GM11168 (cell line): ENCODE measurements around the gene PZP.

Experiments
- in situ Hi-C: fragments of 300-500 bp; cut with MboI; formaldehyde crosslinking; loops from one replicate; pipeline ENCODE4 v1.12.0; 2022; ENCODE audit warnings: low sequenced_read_pairs; ENCODE audit not compliant: unreplicated experiment

PZP gene

GRCh38 chr12:9106610-9107541 lies 101.3 kb downstream of the PZP start:
- in situ Hi-C loops, result no loop called here

DNA sequence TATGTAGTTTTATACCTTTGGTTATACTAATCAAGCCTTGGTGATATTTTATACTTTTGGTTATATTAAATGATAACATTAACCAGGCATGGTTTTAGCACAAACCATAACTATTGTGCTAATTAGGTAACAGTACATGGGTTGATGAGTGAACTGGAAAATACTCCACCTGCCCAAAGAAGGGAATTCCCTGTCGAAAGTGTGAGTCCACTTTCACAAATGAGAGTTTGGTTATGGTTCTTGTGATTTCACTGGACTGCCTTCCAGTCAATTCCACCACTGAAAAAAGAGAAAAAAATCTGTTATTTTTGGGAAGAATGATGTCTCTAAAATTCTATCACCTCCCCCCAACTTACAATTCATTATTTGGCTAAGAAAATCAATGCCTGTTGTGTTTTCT lies 102.1 kb downstream of the PZP start:
- in situ Hi-C loops, result no loop called here

GRCh38 chr12:9104767-9105423 lies 103.3 kb downstream of the PZP start:
- in situ Hi-C loops, result no loop called here

DNA sequence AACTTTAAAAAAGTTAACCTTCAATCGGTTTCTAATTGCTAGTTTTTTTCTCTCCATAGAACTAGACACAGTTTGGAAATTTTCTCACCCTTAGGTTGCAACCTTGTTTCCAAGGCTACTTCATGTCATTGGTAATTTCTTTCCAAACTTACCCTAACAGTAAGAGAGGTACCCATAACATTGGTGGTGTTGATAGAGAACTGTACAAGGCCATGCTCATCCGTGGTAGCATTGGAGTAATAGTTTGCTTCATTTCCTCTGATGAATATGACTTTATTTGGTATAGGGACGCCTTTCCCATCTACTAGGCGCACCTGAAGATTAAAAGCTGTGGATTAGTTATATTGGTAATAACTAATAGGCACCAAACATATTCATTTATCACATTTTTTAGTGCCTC lies 104.1 kb downstream of the PZP start:
- in situ Hi-C loops, result no loop called here

DNA sequence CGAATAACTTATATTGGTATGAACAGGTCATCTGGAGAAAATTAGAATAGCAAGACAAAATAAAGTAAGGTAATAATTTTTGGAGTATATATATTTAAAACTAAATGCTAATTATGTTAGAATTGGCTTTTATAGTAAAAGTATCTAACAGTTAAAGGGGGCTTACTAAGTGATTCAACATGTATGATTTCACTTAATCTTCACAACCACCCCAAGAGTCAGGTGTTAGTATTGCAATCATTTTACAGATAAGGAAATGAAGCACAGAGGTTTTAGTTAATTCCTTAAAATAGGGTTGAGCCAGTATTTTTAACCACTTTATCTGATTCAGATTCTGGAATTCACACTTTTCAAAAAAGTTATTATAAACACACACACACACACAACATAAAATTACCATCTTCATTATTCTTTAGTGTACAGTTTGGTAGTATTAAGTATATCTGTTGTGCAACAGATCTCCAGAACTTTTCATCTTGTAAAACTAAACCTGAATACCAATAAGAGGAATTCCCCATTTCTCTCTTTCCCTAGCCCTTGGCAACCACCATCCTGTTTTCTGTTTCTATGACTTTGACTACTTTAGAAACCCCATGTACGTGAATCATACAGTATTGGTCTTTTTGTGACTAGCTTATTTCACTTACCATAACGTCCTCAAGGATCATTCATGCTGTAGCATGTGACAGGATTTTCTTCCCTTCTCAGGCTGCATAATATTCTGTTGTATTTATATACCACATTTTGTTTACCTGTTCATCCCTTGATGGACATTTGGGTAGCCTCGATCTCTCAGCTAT lies 104.9 kb downstream of the PZP start:
- in situ Hi-C loops, result no loop called here

DNA sequence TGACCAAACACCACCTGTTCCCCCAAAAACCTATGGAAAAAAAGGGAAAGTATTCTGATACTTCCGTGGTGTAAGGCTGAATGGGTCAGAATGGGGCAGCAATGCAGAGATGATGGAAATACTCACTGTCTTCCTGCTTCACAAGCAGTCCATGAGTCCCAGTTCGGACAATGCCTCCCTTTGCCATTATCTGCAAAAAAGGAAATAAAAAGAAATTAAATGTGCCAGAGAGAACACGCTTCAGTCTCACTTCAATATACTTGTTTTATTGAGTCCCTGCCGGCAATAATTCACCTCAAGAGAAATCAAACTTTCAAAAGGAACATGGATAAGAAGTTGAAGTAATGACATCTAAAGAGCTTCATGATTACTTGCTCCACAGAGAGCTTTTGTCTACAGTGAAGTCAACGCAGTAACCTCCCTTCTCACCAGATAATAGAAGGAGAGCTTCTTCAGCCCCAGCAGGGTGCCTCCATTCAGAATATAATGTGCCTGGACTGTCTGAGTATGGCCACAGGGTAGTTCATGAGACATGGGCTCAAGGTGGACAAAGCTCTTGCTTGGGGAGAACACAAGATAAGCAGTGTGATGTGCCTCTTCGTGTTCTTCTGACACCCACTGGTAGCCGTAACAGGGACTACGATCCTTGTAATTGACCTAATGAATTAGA lies 107.0 kb downstream of the PZP start:
- in situ Hi-C loops, result no loop called here

DNA sequence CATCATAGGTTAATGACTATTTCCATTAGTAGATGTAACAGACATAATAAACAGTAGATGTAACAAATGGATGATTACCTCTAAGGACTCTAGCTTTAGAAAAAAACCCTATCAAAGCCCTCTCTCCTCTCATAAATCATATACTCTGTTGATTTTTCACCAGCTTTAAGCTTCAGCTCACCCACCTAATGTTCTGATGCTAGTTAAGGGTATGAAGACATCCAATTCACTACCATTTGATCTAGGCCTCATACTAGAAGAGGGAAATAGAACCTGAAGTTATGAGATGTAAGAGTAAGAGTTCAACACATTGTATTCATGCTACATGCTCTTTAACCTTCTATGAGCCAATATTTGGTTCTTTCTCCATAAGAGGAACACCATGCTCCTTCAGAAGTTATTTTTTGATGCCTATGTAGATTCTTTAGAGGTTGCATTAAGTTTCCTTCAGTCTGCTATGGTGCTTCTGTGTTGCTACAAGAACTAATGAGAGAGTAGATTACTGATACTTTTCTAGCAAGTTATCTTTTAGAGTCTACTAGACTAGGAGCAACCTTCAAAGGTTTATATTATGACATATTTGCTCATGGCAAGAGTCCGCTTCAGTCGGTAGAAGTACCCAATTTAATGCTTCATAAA lies 108.5 kb downstream of the PZP start:
- in situ Hi-C loops, result no loop called here
